Spleen (tissue), 7 donors: ENCODE data around the gene TOMM5.

Source experiments
- CTCF ChIP-seq, 11 experiments: fragments of 200-600 bp in 7 of 11; fragments of 450-650 bp in 4 of 11; sonication (generic) in 4 of 11; IDR thresholded peaks in 8 of 11; conservative IDR thresholded peaks in 3 of 11; 1 replicate in 7 of 11; 2 replicates in 4 of 11; pipeline versions ENCODE4 v1.4.0 to v1.8.0; 2016 to 2021; ENCODE audit warnings: antibody characterized with exemption in 11 of 11, inconsistent platforms in 4 of 11, mild to moderate bottlenecking in 1 of 11
- POLR2A ChIP-seq, 3 donors: fragments of 450-650 bp; IDR thresholded peaks; one replicate each; pipeline ENCODE4 v1.5.1; 2017; ENCODE audit warnings: antibody characterized with exemption in 3 of 3, mild to moderate bottlenecking in 1 of 3
- donor health status: DM: no; HTN: no; CAD: no; lungs with moderate emphysema.
- donor health status: DM: no; HTN: no; CAD: no.
- donor health status: DM: no; HTN: no; CAD: no.

- TF ChIP-seq POLR2A (IDR thresholded peaks at IDR 0.05) (no peak), CTCF (IDR thresholded peaks at IDR 0.05 in 8 of 11, conservative IDR thresholded peaks at IDR 0.05 in 3 of 11) (no peak)
Observed at GRCh38 chr9:37641331-37641730, 48.9 kb upstream of the TOMM5 start.
